ENCODE results near the gene TRIM6.
"Not testable (repeated sequence)": the region's sequence is repeated elsewhere in the genome, so short reads cannot be mapped to it uniquely, and the experiment has no call there.

The TRIM6 gene

DNA sequence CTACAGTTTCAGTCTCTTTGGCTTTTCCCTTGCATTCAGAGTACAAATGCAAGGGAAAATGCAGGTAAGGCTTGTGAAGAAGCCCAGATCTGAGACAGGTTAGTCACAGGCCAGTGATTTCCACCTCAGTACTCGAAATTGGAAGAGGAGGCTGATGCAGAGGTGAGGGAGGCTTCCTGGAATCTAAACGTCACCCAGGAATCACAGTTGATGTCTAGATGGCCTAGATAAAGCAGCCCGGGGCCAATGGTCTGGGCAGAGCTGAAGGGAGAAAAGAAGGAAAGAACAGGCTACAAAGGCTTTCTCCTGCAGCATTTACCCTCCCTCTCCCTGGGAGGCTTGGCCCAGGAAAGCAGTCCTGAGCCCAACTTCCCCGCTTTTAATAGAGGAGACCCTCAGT is 8.5 kb downstream of the TRIM6 start:
- no peak for DNase-seq

GRCh38 chr11:5605849-5606248 is 9.4 kb downstream of the TRIM6 start:
- no peak for DNase-seq

- no peak for DNase-seq
Observed at GRCh38 chr11:5608808-5609207, 12.4 kb downstream of the TRIM6 start.

- DNase-seq, result no peak
Observed at GRCh38 chr11:5610446-5610845, 14.0 kb downstream of the TRIM6 start.

DNA sequence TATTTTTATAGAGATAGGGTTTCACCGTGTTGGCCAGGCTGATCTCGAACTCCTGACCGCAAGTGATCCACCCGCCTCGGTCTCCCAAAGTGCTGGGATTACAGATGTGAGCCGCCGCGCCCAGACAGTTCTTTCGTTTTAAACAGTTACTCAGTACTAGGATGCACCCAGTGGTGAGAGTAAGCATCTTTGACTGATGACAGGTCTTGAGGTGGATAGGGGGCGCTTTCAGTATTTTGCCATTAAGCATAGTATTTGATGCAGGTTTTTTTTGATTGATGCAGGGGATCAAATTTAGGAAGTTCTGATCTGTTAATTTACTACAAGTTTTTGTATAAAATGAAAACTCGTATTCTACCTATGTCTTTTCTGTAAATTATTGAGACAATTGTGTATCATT is 15.2 kb downstream of the TRIM6 start:
- no peak for DNase-seq

- DNase-seq, result no peak
Observed at GRCh38 chr11:5618807-5619206, 22.4 kb downstream of the TRIM6 start.

DNA sequence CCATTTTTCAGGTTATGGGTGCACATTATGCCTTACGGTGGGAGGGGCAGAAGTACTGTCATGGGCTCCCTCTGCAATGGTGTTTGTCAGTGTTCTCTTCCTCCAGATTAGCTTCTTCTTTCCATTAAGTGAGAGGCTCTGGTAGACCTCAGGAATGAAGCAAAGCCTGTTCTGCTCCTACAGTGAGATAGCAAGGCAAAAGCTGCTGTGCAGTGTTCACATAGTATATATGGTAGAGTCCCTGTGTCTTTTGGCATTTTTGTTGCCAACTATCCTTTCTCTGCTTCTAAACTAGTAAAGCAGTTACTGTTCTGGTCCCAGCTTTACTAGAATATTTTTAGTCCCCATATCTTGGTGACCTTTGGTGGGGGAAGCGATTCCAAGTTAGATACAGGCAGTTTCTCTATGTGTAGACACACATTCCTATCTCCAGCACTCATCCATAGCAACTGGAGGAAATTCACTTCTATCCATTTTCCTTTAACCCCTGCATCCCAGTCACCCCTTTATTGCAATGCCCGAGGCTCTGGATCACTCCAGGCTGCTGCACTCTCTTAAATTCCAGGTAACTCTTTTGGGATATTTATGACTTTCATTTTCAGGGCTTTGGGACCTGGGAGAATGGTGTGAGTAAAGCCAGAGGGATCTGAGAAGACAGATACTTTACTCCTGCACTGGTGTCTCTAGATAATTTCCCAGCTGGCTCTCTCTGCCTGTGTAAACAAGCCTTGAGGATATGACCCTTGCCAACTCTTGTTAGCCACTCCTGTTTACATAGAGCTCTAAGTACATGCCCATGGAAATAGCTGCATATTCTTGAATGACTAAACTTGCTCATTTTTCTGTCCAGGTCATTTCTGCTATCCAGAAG is 24.4 kb downstream of the TRIM6 start:
- DNase-seq, result no peak

DNA sequence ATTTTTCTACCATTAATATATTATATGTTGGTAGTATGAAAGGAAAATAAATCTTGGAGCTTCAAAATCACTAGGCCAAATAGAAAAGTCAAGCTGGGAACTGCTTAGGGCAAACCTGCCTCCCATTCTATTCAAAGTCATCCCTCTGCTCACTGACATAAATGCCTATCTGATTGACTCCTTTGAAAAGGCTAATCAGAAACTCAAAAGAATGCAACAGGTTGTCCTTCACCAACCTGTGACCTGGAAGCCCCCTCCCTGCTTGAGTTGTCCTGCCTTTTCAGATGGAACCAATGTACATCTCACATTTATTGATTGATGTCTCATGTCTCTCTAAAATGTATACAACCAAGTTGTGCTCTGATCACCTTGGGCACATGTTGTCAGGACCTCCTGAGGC is 25.1 kb downstream of the TRIM6 start:
- DNase-seq, result no peak

DNA sequence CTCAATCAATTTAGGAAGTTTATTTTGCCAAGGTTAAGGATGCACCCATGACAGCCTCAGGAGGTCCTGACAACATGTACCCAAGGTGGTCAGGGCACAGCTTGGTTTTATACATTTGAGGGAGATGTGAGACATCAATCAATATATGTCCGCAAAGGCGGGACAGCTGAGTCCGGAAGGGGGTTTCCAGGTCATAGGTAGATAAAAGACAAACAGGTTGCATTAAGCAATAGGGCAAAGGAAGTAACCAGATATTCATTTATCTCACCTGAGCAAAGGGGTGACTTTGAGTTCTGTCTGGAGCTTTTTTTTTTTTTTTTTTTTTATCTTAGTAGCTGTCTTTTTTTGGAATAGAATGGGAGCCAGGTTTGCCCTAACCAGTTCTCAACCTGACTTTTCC is 26.4 kb downstream of the TRIM6 start:
- DNase-seq, result no peak

DNA sequence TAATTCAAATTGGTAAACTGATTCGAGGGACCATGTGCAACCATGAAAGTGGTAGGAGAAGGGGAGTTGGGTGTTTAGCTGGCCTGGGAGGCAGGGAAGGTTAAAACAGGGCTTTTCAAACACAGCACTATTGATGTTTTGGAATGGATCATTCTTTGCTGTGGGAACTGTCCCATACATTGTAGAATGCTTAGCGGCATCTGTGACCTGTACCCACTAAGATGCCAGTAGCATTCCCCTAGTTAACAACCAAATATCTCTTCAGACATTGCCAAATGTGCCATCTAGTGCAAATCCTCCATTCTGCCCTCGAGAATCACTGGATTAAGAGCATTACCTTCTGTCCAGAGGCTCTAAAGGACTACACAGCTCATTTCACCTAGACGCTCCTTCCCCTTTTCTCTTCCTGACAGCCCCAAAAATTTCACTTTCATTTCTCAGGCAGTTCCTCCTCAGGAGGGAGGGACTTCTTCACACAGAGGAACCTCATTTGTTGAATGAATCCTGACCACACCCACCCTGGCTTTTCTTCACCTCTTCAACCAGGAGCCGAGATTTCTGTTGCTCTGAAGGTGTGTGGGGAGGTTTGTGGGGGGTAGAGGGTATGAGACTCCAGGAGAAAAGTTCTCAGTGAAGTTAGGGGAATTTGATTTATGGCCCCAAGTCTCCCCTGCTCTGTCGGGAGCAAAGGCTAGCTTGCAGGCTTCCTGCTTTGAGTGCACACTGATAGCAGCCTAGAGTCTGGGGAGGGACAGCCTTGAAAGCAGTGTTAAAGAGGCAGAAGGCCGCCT is 28.2 kb downstream of the TRIM6 start, which contains the start of gene TRIM34:
TSS of gene TRIM34 (plus strand) at position 513 of the 791 bp plus-strand sequence. CDS start 7,331 bp downstream, outside the sequence.
- DNase-seq, result peak; percentile 9 to 78 (median 40)

GRCh38 chr11:5625281-5625680 is 28.8 kb downstream of the TRIM6 start:
- no peak for DNase-seq

GRCh38 chr11:5626196-5626595 is 29.8 kb downstream of the TRIM6 start:
- no peak for DNase-seq

DNA sequence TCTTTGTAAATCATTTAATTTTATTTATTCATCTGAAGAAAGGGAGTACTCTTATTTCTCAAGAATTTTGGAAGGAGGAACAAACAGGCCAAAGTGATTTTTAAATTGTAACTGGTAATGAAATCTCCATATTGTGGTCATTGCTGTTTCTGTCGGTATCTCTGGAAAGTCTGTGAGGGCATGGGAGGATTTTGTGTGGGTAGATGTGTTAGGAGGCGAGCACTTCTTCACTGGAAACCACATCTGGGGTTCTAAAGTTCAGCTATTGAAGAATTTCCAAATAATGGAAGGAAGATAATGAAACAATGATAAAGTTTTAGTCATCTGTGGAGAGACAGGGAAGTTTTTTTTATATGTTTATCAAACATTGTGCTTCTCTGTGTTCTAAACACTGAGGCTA is 35.0 kb downstream of the TRIM6 start:
- DNase-seq, result no peak

- no peak for DNase-seq
Observed at GRCh38 chr11:5631969-5632635, 35.7 kb downstream of the TRIM6 start.

DNA sequence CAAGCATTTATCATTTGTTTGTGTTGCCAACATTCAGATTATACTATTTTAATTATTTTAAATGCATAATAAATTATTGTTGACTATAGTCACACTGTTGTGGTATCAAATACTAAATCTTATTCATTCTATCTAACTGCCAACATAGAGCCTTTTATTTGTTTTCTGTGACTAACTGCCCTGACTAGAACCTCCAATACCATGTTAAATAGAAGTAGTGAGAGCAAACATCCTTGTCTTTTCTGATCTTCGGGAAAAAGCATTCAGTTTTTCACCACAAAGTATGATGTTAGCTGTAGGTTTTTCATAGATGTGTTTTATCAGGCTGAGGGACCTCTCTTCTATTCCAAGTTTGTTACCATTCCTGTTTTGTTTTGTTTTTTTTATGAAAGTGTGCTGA is 43.5 kb downstream of the TRIM6 start:
- no peak for DNase-seq

DNA sequence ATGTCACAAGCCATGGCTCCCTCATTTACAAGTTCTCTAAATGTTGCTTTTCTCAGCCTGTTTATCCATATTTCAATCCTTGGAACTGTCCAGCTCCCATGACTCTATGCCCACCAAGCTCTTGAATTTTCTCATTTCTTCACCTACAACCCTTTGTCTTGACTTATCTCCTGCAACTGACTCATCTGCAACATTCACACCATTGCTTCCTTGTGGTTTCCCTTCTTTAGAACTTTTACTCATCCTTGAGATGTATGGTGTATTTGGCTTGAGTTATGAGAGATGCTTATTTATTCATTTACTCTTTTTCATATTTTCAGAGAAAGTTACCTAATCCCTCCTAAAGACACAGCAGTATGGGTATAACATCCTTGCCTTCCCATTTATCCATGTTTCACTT is 47.1 kb downstream of the TRIM6 start:
- DNase-seq, result no peak

- DNase-seq, result no peak
Observed at GRCh38 chr11:5646139-5646538, 49.7 kb downstream of the TRIM6 start.

DNA sequence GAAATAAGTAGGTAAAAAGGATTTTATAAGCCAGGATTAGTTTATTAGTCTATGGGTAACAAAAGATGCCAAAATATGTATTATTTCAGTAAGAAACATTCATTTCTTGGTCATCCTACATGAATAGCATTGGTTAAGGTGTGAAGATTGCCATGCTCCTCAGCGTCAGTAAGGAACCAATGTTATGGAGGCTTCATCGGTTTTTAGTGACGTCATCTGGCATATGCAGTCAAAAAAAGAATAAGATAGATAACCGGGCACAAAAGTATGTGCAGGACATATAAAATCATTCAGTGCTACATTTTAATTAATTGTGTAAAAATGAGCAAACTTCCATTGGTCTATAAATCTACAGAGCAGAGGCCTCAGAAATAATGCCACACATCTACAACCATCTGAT is 59.0 kb downstream of the TRIM6 start:
- no peak for DNase-seq

GRCh38 chr11:5656956-5657355 is 60.5 kb downstream of the TRIM6 start:
- DNase-seq, result not testable (repeated sequence)

DNA sequence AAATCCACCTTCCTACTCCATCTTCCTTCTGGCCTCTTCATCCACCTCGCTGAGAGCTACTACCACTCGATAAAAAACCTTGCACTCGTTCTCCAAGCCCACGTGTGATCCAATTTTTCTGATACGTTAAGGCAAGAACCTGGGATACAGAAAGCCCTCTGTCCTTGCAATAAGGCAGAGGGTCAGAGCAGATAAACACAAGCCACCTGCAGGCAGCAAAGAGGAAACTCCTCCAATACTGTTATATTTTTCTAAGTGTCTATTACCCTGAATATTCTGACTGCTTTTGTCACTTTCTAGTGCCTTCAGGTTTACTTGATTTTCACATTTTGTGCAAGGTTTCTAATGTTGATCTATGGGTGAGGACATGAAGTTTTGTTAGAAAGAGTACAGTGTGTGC is 61.9 kb downstream of the TRIM6 start:
- DNase-seq, result no peak

All from T-helper 1 cell (primary cell).